Measurements from ENCODE around the gene ZNF585A. TPM values are rescaled to one million over a fixed set of nuclear protein-coding genes. Genes with fewer than 3 reads are reported as not detected.

The ZNF585A gene
- total RNA-seq, result 10 to 100 TPM; 13.5 to 16.4 TPM

DNA sequence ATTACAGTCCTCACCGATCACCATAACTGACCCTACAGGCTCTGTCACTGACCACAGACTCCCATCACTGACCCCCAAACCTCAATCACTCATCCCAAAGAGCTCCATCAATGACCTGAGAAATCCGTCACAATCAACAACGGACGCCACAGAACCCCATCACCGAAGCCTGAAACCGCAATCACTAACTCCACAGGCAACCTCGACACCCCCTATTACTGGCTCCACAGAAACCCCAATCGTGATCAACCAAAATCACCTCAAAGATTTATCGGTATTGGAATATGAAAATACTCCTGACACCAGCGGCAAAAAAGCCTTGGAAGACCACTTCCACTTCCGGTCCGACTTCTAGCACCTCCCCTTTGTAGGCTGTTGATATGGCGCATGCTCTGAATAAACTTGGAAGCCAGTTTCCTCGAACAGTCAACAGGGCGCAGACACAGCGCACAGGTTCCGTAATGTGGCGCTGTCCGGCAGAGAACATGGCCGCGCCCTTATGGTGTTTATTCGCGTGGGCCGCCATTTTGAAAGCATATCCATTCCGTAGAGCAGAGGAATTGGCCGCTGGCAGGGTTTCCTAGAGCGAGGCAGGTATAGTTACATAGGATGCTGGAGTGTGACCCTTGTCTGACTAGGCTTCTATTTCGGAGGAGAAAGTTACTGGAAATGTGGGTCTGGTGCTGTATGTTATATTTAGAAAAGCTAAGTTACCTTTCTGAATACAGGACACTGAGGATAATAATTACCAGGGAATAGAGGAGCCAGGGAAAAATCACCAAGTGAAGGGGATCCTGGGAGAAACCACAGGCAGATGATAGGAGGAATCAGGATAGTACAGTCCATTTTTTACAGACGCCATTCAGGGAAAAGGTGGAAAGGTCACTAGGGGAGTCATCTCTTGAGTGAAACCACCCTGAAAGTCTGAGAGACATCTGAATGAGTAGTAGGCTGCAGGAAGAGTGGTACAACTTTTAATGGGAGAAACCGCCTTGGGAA lies at the start of gene ZNF585A:
ZNF585A (minus strand) TSS at position 328 of the 999 bp plus-strand sequence. CDS start 2,785 bp downstream, outside the sequence.

DNA sequence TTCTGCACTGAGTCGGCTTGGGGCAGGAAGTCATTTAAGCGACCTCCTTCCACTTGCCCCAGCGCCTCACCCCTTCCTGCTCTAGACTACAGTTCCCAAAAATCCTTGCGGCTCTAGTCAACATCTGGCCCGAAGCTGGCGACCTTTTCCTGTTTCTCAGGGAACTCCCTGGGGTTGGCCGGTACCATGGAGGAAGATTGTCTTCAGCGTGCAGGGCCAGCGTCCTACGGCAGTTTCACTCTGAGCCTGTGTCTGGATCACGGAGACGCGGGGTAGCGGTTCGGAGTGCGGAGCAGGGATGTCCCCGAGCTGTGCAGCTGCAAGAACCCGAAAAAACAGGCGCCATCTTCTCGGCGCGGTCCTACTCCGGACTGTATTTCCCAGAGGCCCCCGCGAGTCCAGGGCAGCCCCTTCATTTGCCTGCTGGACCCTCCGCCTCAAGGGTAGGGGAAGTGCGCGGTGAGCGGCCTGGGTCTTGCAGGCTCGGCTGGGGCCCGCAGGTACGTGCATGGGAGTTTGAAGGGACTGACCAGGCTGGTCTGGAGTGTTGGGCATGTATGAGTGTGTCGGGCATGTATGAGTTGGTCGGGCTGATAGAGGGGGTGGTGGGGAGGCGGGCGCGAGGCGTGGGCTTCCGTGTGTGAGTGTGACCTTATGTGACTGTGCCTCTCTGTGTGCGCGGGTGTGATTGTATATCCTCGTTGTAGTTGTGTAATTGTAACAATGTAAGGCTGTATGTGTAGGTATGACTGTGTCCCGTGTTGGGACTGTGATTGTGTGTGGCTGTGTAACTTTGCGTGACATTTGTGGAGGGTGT lies 45.5 kb upstream of the ZNF585A start, which contains the start of gene ZNF383:
ZNF383 (plus strand) TSS at position 440 of the 817 bp plus-strand sequence. CDS start 12,240 bp downstream, outside the sequence.

Other genes starting within 250 kb of the ZNF585A start
- gene ZNF420, start 94.3 kb downstream of the ZNF585A start, total RNA-seq, result 10 to 100 TPM; 14.2 to 19.8 TPM
- gene ZNF585B, start 37.8 kb upstream of the ZNF585A start, total RNA-seq, result 10 to 100 TPM; 12.0 to 13.0 TPM
- 10 to 100 TPM; 13.6 to 14.0 TPM for gene ZNF383, start 45.5 kb upstream of the ZNF585A start, total RNA-seq
- gene ZNF527, start 198.4 kb upstream of the ZNF585A start, total RNA-seq, result 1 to 10 TPM; 7.5 to 8.1 TPM